CMK (cell line): ENCODE measurements around the gene NR2F1.

Experiments
- DNase-seq: peaks from one replicate; pipeline ENCODE4 v3.0.0-alpha.2; 2010; ENCODE audit warnings: low read depth

NR2F1 gene

DNA sequence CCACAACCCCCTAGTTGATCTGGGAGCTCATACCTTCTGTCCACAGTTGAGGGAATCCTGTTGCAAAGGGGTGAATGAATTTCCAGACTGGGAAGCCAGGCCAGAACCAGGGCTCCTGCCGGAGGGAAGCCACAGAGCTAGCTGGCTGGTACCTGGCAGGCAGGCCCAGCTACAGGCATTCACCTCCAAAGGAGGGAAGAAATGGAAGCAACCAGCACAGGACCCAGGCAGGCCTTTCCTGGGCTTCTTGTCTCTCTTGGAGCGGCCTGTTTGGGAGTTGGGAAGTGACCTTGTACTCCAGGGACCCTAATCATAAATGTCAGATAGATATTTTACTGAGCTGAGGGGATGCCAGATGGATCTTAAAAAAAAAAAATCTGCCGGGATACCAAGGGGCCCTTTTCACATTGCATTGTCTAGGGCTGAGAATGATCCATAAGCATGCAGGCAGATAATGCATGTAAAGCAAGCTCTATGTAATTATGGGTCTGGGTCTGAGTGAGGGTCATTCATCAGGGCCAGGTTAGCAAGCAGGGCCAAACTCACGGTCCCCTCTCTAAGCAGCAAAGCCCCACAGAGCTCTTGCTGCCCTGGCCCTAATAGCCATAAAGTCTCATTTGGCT is 8.4 kb downstream of the NR2F1 start:
- no peak for DNase-seq

GRCh38 chr5:93592883-93593282 is 9.9 kb downstream of the NR2F1 start:
- DNase-seq = no peak

GRCh38 chr5:93593476-93594131 is 10.6 kb downstream of the NR2F1 start:
- DNase-seq = no peak

GRCh38 chr5:93594591-93595419 is 11.8 kb downstream of the NR2F1 start:
- DNase-seq = no peak

DNA sequence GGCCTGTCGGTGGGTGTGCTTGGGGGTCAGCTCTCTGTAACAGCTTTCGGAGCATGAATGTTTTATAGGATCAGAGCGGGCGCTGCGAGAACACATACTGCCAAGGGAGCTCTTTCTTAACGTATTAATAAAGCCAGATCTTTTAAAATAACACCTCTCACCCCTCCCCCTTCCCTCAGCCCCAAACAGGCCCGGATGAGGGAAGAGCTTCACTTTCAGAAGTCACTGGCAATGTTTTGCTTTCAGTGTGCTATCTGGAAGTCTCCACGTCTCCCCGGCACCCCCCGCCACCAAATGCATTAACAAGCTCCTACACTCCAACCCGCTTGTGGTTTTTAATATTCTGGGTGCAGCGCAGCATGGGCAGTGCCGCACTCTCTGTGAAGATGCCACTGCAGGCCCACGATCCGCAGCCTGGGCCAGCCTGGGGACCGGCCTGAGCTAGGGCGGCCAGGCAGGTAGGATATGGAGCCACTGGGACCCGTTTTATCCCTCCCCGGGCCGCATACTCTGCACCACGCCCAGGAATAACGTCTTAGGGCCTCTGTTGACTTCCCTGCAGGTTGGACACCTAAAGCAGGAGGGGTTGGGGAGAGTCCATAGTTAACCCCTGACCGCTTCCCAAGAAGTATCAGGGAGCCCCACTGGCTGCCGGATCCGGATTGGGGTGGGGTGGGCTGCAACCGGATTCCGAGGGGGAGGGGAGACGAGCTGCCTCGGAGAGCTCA is 12.6 kb downstream of the NR2F1 start:
- DNase-seq = no peak

DNA sequence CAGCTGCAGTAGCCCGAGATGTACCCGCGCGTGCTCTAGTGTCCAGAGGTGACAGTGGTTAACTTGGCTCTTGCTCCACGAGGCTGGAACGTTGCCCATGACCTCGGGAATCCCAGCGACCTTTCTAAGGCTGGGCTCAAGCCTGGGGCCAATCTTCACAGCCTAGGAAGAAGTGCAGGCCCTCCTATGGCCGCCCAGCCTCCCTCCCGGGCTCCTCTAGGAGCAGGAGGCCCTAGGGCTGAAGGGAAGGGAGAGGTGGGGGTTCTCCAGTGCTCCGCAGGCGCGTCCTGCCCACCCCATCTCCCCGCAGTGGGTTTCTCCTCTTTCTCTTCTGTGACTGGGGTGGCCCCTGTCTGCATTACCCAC is 13.3 kb downstream of the NR2F1 start:
- no peak for DNase-seq

GRCh38 chr5:93596676-93597490 is 13.9 kb downstream of the NR2F1 start:
- no peak for DNase-seq

DNA sequence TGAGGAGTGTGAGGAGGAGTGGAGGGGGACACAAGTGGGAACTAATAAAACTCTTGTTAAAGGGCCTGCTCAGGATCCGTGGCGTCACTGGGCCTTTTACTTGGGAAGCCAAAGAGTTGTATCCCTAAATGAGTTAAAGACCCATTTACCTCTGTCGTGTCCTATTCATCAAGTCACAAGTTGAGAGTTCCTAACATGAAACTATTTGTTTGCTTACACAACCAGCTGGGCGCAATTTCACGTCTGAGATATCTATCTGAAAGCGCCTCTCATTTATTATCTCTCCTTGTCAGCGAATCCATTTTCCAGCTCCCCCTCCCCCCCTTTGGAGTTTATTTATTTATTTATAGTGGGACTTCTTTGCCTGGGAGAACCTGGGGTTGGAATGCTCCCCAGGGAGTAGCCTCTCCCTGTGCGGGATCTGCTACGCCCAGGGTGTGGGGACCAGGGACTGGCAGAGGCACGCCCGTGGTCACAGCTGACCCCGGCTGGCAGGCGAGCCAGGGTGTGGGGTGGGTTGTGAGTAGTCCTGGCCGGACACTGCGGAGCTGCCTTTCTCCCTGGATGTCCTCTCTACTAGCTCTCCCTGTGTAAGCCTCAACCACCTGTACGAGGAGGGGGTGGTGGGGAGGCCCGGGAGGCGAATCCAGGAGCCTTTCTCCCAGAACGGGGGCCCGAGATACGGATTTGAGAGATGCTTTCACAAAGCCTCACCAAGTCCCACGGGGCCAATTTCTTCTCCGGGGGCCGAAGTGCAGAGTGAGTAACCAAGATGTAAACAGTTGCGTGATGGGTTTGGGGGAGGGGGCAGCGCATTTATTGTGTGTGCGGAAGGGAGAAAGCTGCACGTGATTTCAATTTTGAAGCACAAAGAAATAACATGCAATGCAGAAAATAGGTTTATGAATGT is 15.3 kb downstream of the NR2F1 start:
- no peak for DNase-seq

DNA sequence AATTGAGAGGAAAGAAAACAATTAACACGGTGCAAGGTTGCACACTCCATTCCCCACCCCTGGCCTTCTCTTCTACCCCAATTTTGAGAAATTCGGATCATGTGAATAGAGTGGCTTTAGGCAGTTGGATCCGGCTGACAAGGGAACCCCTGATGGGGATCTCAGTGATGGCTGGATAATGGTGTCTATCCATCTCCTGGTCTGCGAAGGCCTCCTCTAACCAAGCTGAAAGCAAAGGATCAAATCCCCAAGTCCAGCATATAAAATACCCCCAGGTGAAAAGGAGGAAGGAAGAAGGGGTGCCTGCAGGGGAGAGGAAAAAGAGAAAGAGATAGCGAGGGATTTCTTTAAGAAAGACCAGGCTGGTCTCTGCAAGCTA is 16.0 kb downstream of the NR2F1 start:
- no peak for DNase-seq

GRCh38 chr5:93599399-93600120 is 16.5 kb downstream of the NR2F1 start:
- DNase-seq = no peak

DNA sequence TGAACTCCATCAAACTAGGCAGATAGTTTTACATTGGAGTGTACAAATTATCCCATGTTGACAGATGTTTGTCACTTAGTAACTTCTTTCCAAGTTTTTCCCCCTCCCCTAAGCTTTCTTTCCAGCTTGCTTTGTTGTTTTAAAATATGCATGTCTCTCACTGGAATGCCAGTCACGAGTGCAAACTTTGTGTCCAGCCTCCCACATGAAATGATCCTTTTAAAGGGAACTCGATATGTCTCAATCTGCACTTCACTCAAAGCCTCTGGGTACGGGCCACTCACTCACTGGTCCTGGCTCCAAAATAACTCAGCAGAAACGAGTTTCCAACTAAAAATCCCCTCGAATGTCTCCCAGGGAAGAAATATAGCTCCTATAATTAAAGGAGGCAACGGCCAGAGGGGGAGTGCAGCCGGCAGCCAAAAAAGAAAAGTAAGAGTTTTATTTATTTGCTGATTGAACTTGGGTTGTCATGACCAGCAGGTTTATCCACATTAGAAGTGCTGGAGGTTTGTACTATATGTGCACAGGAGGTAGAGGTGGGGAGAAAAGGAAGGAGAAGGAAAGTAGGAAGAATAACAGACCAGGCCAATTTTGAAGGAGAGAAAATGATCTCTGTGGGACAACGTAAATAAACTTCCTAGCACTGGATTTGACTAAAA is 17.5 kb downstream of the NR2F1 start:
- no peak for DNase-seq

- DNase-seq = no peak
These were observed 18.2 kb downstream of the NR2F1 start for GRCh38 chr5:93601071-93601801.

DNA sequence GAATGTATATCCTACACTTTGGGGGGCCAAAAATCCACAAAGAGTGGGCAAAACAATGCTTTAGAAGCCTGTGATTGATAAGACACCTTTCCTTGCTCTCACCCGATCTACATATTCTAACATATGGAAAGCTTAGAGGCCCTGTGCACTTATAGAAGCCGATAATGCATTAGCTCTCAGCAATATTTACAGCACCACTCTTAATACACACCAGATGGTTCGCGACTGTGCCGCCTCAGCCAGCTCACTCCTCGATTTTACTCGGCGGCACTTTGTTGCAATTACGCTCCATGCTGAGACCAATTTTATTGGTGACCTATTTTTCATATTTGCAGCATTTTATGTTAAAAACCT is 18.8 kb downstream of the NR2F1 start:
- no peak for DNase-seq

GRCh38 chr5:93602241-93603077 is 19.4 kb downstream of the NR2F1 start:
- no peak for DNase-seq

GRCh38 chr5:93603078-93603792 is 20.2 kb downstream of the NR2F1 start:
- DNase-seq = no peak

- DNase-seq = no peak
These were observed 21.0 kb downstream of the NR2F1 start for GRCh38 chr5:93603793-93604643.
